SK-N-MC (cell line): ENCODE data around the gene FKRP.

Source experiments
- FOXP2 ChIP-seq: optimal IDR thresholded peaks from 2 replicates; pipeline ENCODE3; 2011; ENCODE audit warnings: mild to moderate bottlenecking, moderate library complexity; ENCODE audit not compliant: insufficient read depth; ENCODE audit errors: extremely low read length, control extremely low read depth
- POLR2AphosphoS5 ChIP-seq: IDR thresholded peaks from 2 replicates; pipeline ENCODE4 v1.6.1; 2012; ENCODE audit warnings: mild to moderate bottlenecking, low read depth, low read length, borderline replicate concordance

- TF ChIP-seq FOXP2 = no peak
- TF ChIP-seq POLR2AphosphoS5 = no peak
Observed at GRCh38 chr19:46714444-46715106, 31.3 kb upstream of the FKRP start.
